ENCODE measurements around the gene COL5A1.

The COL5A1 gene

GRCh38 chr9:134607971-134608370, 33.6 kb upstream of the COL5A1 start:
- no peak overlapping the region for H3K4me3 ChIP-seq (ENCODE audit: low read depth, low read length)
- no peak for DNase-seq (ENCODE audit: low read depth)
- TF ChIP-seq CTCF (IDR thresholded peaks at IDR 0.05; ENCODE audit: low read depth, low read length, missing control alignments), result no peak
- in situ Hi-C loops (cut with HindIII; ENCODE audit: low sequenced_read_pairs), result no loop called here

GRCh38 chr9:134611046-134611445, 30.6 kb upstream of the COL5A1 start:
- DNase-seq (ENCODE audit: low read depth), result no peak
- in situ Hi-C loops (cut with HindIII; ENCODE audit: low sequenced_read_pairs), result no loop called here
- no peak for TF ChIP-seq CTCF (IDR thresholded peaks at IDR 0.05; ENCODE audit: low read depth, low read length, missing control alignments)
- no peak overlapping the region for H3K4me3 ChIP-seq (ENCODE audit: low read depth, low read length)

- no peak for DNase-seq (ENCODE audit: low read depth)
- TF ChIP-seq CTCF (IDR thresholded peaks at IDR 0.05; ENCODE audit: low read depth, low read length, missing control alignments), result no peak
- in situ Hi-C loops (cut with HindIII; ENCODE audit: low sequenced_read_pairs), result no loop called here
- no peak overlapping the region for H3K4me3 ChIP-seq (ENCODE audit: low read depth, low read length)
Observed at GRCh38 chr9:134612309-134612708, 29.3 kb upstream of the COL5A1 start.

GRCh38 chr9:134612715-134613114, 28.9 kb upstream of the COL5A1 start:
- in situ Hi-C loops (cut with HindIII; ENCODE audit: low sequenced_read_pairs), result no loop called here
- no peak for TF ChIP-seq CTCF (IDR thresholded peaks at IDR 0.05; ENCODE audit: low read depth, low read length, missing control alignments)
- no peak overlapping the region for H3K4me3 ChIP-seq (ENCODE audit: low read depth, low read length)
- DNase-seq (ENCODE audit: low read depth), result no peak

- H3K4me3 ChIP-seq (ENCODE audit: low read depth, low read length), result no peak overlapping the region
- DNase-seq (ENCODE audit: low read depth), result no peak
- no peak for TF ChIP-seq CTCF (IDR thresholded peaks at IDR 0.05; ENCODE audit: low read depth, low read length, missing control alignments)
- in situ Hi-C loops (cut with HindIII; ENCODE audit: low sequenced_read_pairs), result no loop called here
Observed at GRCh38 chr9:134614256-134614655, 27.3 kb upstream of the COL5A1 start.

GRCh38 chr9:134616341-134616740, 25.3 kb upstream of the COL5A1 start:
- TF ChIP-seq CTCF (IDR thresholded peaks at IDR 0.05; ENCODE audit: low read depth, low read length, missing control alignments), result no peak
- in situ Hi-C loops (cut with HindIII; ENCODE audit: low sequenced_read_pairs), result no loop called here
- no peak for DNase-seq (ENCODE audit: low read depth)
- H3K4me3 ChIP-seq (ENCODE audit: low read depth, low read length), result no peak overlapping the region

GRCh38 chr9:134617246-134617645, 24.4 kb upstream of the COL5A1 start:
- no peak for TF ChIP-seq CTCF (IDR thresholded peaks at IDR 0.05; ENCODE audit: low read depth, low read length, missing control alignments)
- no peak for DNase-seq (ENCODE audit: low read depth)
- in situ Hi-C loops (cut with HindIII; ENCODE audit: low sequenced_read_pairs), result no loop called here
- no peak overlapping the region for H3K4me3 ChIP-seq (ENCODE audit: low read depth, low read length)

All from astrocyte of the cerebellum (primary cell).